ENCODE data around the gene FANCM.
"Not testable (repeated sequence)": the region's sequence is repeated elsewhere in the genome, so short reads cannot be mapped to it uniquely, and the experiment has no call there.

The FANCM gene

GRCh38 chr14:45199230-45199629 is 63.5 kb downstream of the FANCM start:
- TF ChIP-seq CTCF (IDR thresholded peaks at IDR 0.05; ENCODE audit: insufficient read depth, low read depth, low read length, missing control alignments), result no peak
- H3K4me3 ChIP-seq (ENCODE audit: low read length), result no peak overlapping the region
- peak; percentile 57 for DNase-seq (ENCODE audit: low read depth)

- H3K4me3 ChIP-seq (ENCODE audit: low read length), result no peak overlapping the region
- DNase-seq (ENCODE audit: low read depth), result peak; percentile 28
- peak; percentile 48 for TF ChIP-seq CTCF (IDR thresholded peaks at IDR 0.05; ENCODE audit: insufficient read depth, low read depth, low read length, missing control alignments)
Observed at GRCh38 chr14:45201905-45202304, 66.2 kb downstream of the FANCM start.

GRCh38 chr14:45204241-45204640 is 68.5 kb downstream of the FANCM start:
- H3K4me3 ChIP-seq (ENCODE audit: low read length), result no peak overlapping the region
- no peak for TF ChIP-seq CTCF (IDR thresholded peaks at IDR 0.05; ENCODE audit: insufficient read depth, low read depth, low read length, missing control alignments)
- no peak for DNase-seq (ENCODE audit: low read depth)

- no peak overlapping the region for H3K4me3 ChIP-seq (ENCODE audit: low read length)
- no peak for TF ChIP-seq CTCF (IDR thresholded peaks at IDR 0.05; ENCODE audit: insufficient read depth, low read depth, low read length, missing control alignments)
- no peak for DNase-seq (ENCODE audit: low read depth)
Observed at GRCh38 chr14:45210159-45210558, 74.4 kb downstream of the FANCM start.

- no peak for DNase-seq (ENCODE audit: low read depth)
- H3K4me3 ChIP-seq (ENCODE audit: low read length), result no peak overlapping the region
- no peak for TF ChIP-seq CTCF (IDR thresholded peaks at IDR 0.05; ENCODE audit: insufficient read depth, low read depth, low read length, missing control alignments)
Observed at GRCh38 chr14:45211295-45211694, 75.6 kb downstream of the FANCM start.

- TF ChIP-seq CTCF (IDR thresholded peaks at IDR 0.05; ENCODE audit: insufficient read depth, low read depth, low read length, missing control alignments), result no peak
- H3K4me3 ChIP-seq (ENCODE audit: low read length), result no peak overlapping the region
- no peak for DNase-seq (ENCODE audit: low read depth)
Observed at GRCh38 chr14:45212231-45212630, 76.5 kb downstream of the FANCM start.

GRCh38 chr14:45213716-45214115 is 78.0 kb downstream of the FANCM start:
- not testable (repeated sequence) for DNase-seq (ENCODE audit: low read depth); H3K4me3 ChIP-seq (ENCODE audit: low read length)

GRCh38 chr14:45214341-45214740 is 78.6 kb downstream of the FANCM start:
- not testable (repeated sequence) for H3K4me3 ChIP-seq (ENCODE audit: low read length); DNase-seq (ENCODE audit: low read depth)
